ENCODE data around the gene EMP1. TPM values are rescaled to one million over a fixed set of nuclear protein-coding genes. Genes with fewer than 3 reads are reported as not detected.
A peak's percentile ranks its signal among the peaks of the same experiment; 100 is the strongest.

EMP1 gene
- total and polyA plus RNA-seq, 2 donors (not counting 3 experiments of a cell fraction or from before 2014, with no cell fraction given), result 265 to 528 TPM

DNA sequence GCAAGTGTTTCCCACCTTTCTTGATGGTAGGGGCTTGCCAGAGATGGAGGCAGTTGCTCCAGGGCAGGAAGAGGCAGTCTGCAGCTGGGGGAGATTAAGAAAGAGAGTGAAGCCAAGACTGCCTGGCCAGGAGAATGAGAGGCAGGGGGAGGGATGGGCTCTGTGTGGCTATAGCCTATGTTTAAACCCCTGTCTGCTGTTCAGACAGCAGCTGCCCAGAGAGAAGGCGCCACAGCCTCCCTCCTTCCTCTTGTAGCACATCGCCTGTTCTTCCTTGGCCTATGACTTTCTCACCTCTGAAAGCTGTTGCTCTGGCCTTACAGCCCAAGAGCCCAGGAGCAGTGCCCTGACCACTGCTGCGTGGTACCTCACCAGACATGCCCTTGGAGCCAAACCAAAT, 61.7 kb downstream of the EMP1 start:
- FAIRE-seq (no peak), DNase-seq (ENCODE audit: low read depth, low spot score) (peak; percentile 32)
- intact Hi-C loops (cut with micrococcal nuclease), result loop anchor here (5.0 kb wide), 1 partner anchor 104 kb away; no protein-coding TSS in a partner anchor
- POLR2A ChIA-PET, result no interaction called here
- no peak overlapping the region for H3K4me2 ChIP-seq (ENCODE audit: insufficient read depth, low read length)
- dilution Hi-C loops (cut with MboI; ENCODE audit: extremely low pct_ligation_motif_present, low sequenced_read_pairs), result no loop called here
- H3K9ac ChIP-seq (replicated peaks; ENCODE audit: extremely low read depth, insufficient read depth, low read length), result no peak overlapping the region
- H3K4me1 ChIP-seq (ENCODE audit: control insufficient read depth, extremely low read depth, insufficient read depth, low read length), result peaks cover 17% of the 10 kb centered on the region
- H3K27me3 ChIP-seq (ENCODE audit: control insufficient read depth in 2 of 2, insufficient read depth in 2 of 2, low read length in 2 of 2), result no peaks in the 10 kb centered on the region
- TF ChIP-seq, protein P1, sequence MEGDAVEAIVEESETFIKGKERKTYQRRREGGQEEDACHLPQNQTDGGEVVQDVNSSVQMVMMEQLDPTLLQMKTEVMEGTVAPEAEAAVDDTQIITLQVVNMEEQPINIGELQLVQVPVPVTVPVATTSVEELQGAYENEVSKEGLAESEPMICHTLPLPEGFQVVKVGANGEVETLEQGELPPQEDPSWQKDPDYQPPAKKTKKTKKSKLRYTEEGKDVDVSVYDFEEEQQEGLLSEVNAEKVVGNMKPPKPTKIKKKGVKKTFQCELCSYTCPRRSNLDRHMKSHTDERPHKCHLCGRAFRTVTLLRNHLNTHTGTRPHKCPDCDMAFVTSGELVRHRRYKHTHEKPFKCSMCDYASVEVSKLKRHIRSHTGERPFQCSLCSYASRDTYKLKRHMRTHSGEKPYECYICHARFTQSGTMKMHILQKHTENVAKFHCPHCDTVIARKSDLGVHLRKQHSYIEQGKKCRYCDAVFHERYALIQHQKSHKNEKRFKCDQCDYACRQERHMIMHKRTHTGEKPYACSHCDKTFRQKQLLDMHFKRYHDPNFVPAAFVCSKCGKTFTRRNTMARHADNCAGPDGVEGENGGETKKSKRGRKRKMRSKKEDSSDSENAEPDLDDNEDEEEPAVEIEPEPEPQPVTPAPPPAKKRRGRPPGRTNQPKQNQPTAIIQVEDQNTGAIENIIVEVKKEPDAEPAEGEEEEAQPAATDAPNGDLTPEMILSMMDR (IDR thresholded peaks at IDR 0.05; ENCODE audit: extremely low read depth in 1 of 2, insufficient read depth in 1 of 2, low read depth in 1 of 2, low read length in 2 of 2), result no peak
- TF ChIP-seq FOS (IDR thresholded peaks at IDR 0.05; ENCODE audit: borderline replicate concordance, insufficient read depth, low read length) (no peak), GATA2 (IDR thresholded peaks at IDR 0.05; ENCODE audit: insufficient read depth, insufficient read length, low read depth, low read length) (no peak), JUN (IDR thresholded peaks at IDR 0.05; ENCODE audit: borderline replicate concordance, insufficient read depth, insufficient read length, low read depth) (no peak), POLR2AphosphoS5 (IDR thresholded peaks at IDR 0.05; ENCODE audit: insufficient read depth, low read depth, low read length) (no peak), MYC (IDR thresholded peaks at IDR 0.05; ENCODE audit: low read depth, low read length) (no peak), EZH2 (IDR thresholded peaks at IDR 0.05; ENCODE audit: borderline replicate concordance, low read depth, low read length, severe bottlenecking) (no peak), POLR2A (IDR thresholded peaks at IDR 0.05; ENCODE audit: low read depth, low read length) (no peak)
- TF ChIP-seq, protein P2, sequence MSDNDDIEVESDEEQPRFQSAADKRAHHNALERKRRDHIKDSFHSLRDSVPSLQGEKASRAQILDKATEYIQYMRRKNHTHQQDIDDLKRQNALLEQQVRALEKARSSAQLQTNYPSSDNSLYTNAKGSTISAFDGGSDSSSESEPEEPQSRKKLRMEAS (IDR thresholded peaks at IDR 0.05; ENCODE audit: insufficient read depth, insufficient read length), result no peak
- no peaks in the 10 kb centered on the region for H3K9me1 ChIP-seq (replicated peaks; ENCODE audit: control insufficient read depth, extremely low read depth, insufficient read depth, low read length)
- BruUV-seq (replicated peaks), result no TSS peak
- no peaks in the 10 kb centered on the region for H4K20me1 ChIP-seq (replicated peaks; ENCODE audit: control insufficient read depth, extremely low read depth, insufficient read depth, low read length)
- H3K79me2 ChIP-seq (ENCODE audit: control insufficient read depth, insufficient read depth, low read length), result no peaks in the 10 kb centered on the region
- no peak overlapping the region for H2AFZ ChIP-seq (ENCODE audit: low read depth, low read length)
- H3K27ac ChIP-seq (ENCODE audit: insufficient read depth, low read depth, low read length), result no peak overlapping the region
- no peaks in the 10 kb centered on the region for H3K9me3 ChIP-seq (replicated peaks; ENCODE audit: control insufficient read depth, insufficient read depth, low read length)
- no peaks in the 10 kb centered on the region for H3K36me3 ChIP-seq (ENCODE audit: control insufficient read depth in 2 of 2, extremely low read depth in 1 of 2, insufficient read depth in 2 of 2, low read length in 2 of 2)
- H3K4me3 ChIP-seq (replicated peaks in 1 of 3; ENCODE audit: insufficient read depth in 1 of 3, low read depth in 1 of 3, low read length in 3 of 3), result no peak overlapping the region
- CTCF ChIA-PET, result interaction anchor here (1.4 to 2.0 kb wide), 2 partner anchors 8 to 20 kb away, joined by 5 to 7 read pairs; no protein-coding TSS in a partner anchor

All from endothelial cell of umbilical vein (primary cell).